ENCODE results near the gene WDFY2. TPM values are rescaled to one million over a fixed set of nuclear protein-coding genes. Genes with fewer than 3 reads are reported as not detected.

Gene WDFY2
- total and polyA plus RNA-seq, 11 donors: 2.0 to 12.6 (median 6.5) TPM

DNA sequence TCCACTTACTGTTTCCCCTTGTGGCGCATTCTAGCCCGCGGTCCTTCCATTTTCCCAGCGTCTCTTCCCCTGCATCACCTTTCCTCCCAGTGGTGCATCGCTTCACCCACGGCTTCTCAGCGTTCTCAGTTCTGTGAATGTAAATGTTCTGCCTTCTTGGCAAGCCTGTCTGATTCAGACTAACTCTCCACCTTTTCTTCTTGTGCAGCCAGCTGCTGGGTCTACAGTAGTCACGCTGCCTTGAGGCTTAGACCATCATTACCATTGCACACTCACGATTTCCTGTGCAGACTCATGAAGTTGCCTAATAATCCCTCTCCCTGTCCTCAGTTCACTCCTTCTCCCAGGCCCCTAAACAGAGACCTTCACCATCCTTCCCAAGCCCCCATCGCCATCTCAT lies 144.7 kb downstream of the WDFY2 start:
- Histone ChIP-seq H3K27ac (peak overlapping the region in 1 of 12 donors; percentile 25), H3K4me3 (no peak overlapping the region), H3K4me1 (peaks cover 0 to 55% (median 27%) of the 10 kb centered on the region in 12 donors), H3K36me3 (peaks cover 0 to 18% (median 0%) of the 10 kb centered on the region in 9 donors), H3K27me3 (no peaks in the 10 kb centered on the region), H3K9me3 (no peaks in the 10 kb centered on the region)
- intact Hi-C loops (cut with DNase I): loop anchor here in 8 of 10 donors (2.0 to 10.0 kb wide), 7 partner anchors 54 to 277 kb away; partner anchors contain the start of genes WDFY2 (in 3 of the 8) and INTS6 (in 2 of the 8)
- WGBS, 4 donors: 90 to 94% (median 92%) methylated on average over 10 of the region's 10 CpGs
- no peak for DNase-seq
- TF ChIP-seq POLR2A (IDR thresholded peaks at IDR 0.05): no peak
- TF ChIP-seq, protein P1, sequence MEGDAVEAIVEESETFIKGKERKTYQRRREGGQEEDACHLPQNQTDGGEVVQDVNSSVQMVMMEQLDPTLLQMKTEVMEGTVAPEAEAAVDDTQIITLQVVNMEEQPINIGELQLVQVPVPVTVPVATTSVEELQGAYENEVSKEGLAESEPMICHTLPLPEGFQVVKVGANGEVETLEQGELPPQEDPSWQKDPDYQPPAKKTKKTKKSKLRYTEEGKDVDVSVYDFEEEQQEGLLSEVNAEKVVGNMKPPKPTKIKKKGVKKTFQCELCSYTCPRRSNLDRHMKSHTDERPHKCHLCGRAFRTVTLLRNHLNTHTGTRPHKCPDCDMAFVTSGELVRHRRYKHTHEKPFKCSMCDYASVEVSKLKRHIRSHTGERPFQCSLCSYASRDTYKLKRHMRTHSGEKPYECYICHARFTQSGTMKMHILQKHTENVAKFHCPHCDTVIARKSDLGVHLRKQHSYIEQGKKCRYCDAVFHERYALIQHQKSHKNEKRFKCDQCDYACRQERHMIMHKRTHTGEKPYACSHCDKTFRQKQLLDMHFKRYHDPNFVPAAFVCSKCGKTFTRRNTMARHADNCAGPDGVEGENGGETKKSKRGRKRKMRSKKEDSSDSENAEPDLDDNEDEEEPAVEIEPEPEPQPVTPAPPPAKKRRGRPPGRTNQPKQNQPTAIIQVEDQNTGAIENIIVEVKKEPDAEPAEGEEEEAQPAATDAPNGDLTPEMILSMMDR (IDR thresholded peaks at IDR 0.05): no peak
- peak in 1 of 4 donors; percentile 11 for ATAC-seq

DNA sequence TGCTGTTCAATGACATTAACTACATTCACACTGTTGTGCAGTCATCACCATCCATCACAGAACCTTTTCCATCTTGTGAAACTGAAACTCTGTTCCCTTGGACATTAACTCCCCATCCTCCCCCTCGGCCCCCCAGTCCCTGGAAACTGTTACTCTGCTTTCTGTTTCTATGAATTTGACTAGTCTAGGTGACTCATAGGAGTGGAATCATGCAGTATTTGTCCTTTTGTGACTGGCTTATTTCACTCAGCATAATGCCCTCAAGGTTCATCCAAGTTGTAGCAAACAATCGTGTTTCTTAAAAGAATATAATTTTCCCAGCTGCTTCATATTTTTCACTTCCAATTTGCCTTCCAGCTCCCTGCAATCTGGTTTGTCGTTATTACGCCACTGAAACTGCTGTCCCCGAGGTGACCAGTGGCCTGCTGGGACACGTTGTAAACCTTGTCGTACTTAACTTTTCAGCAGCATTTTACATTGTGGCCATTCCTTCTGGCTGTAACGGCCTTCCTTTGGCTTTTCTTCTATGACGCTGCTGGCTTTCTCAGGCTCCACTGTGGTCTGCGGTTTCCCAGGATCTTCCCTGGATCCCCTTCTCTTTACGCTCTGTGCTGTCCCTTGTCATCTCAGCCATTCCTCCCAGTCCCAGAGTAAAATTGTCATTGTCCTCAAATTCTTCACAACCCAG lies 145.7 kb downstream of the WDFY2 start:
- ATAC-seq (peak in 3 of 4 donors; percentile 34 to 76 (median 70)), DNase-seq (peak in 2 of 5 donors; percentile 36 to 47)
- no peaks in the 10 kb centered on the region for H3K9me3 ChIP-seq
- peak overlapping the region; percentile 11 to 75 (median 53) for H3K27ac ChIP-seq
- H3K4me1 ChIP-seq: peaks cover 0 to 55% (median 27%) of the 10 kb centered on the region in 12 donors
- no peak for TF ChIP-seq POLR2A (IDR thresholded peaks at IDR 0.05)
- TF ChIP-seq, protein P1 (IDR thresholded peaks at IDR 0.05): no peak
- 65 to 74% (median 70%) methylated on average over 11 of the region's 11 CpGs for WGBS, 4 donors
- H3K27me3 ChIP-seq: no peaks in the 10 kb centered on the region
- intact Hi-C loops (cut with DNase I): loop anchor here (2.0 to 10.0 kb wide), 13 partner anchors 55 to 298 kb away; partner anchors contain the start of genes INTS6 (in 6 of the 10) and WDFY2 (in 5 of the 10)
- H3K4me3 ChIP-seq: peak overlapping the region in 4 of 12 donors; percentile 8 to 13 (median 12)
- H3K36me3 ChIP-seq: peaks cover 0 to 18% (median 0%) of the 10 kb centered on the region in 9 donors

DNA sequence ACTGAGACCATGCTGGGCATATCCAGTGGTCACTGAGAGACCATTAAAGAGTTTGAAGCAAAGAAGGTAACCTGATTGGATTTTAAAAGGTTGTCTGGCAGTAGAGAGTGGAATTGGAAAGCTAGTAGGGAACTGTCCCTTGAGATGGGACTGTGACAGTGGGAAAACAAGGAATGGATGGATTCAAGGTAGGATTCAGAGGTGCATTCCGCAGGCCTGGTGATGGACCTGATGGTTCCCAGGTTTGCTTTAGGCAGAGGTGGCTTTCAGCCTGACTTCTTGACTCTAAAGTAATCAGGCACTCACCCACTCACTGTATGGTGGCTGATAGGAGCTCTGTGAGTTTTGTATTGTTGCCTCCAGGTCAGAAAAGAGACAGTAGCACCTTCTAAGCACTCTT lies 146.7 kb downstream of the WDFY2 start:
- DNase-seq: no peak
- Histone ChIP-seq H3K4me1 (peaks cover 0 to 55% (median 27%) of the 10 kb centered on the region in 12 donors), H3K4me3 (no peak overlapping the region), H3K9me3 (no peaks in the 10 kb centered on the region), H3K36me3 (peaks cover 0 to 14% (median 0%) of the 10 kb centered on the region in 9 donors), H3K27me3 (no peaks in the 10 kb centered on the region), H3K27ac (peak overlapping the region in 11 of 12 donors; percentile 11 to 75 (median 53))
- WGBS, 4 donors: 85 to 100% (median 90%) methylated on average over 1 of the region's 1 CpG
- TF ChIP-seq, protein P1 (IDR thresholded peaks at IDR 0.05): no peak
- TF ChIP-seq POLR2A (IDR thresholded peaks at IDR 0.05): no peak
- no peak for ATAC-seq
- intact Hi-C loops (cut with DNase I): loop anchor here in 8 of 10 donors (2.0 to 10.0 kb wide), 8 partner anchors 144 to 299 kb away; partner anchors contain the start of genes INTS6 (in 4 of the 8) and WDFY2 (in 2 of the 8)

DNA sequence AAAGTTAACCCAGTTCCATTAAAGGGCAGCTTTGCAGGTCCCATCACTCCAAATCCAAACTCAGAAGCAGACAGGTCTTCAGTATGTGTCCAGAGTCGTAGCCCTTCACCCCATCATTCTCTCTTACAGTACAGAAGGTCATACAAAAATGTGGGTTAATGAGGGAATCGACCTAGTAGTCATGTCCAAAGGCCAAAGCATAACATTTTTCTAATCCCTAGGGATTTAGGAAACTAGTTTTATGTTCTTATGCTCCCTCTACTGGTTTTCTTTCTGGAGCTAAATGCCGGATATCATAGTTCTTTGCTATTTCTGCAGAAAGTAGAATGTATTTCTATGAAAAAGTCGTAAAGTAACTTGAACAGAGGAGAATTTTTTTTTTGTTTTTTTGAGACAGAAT lies 147.5 kb downstream of the WDFY2 start:
- ATAC-seq (peak in 2 of 4 donors; percentile 14 to 52), DNase-seq (no peak)
- H3K4me3 ChIP-seq: no peak overlapping the region
- TF ChIP-seq, protein P1 (IDR thresholded peaks at IDR 0.05): peak in 11 of 12 donors; percentile 18 to 65 (median 43)
- no peak for TF ChIP-seq POLR2A (IDR thresholded peaks at IDR 0.05)
- no peaks in the 10 kb centered on the region for H3K27me3 ChIP-seq
- H3K27ac ChIP-seq: peak overlapping the region in 5 of 12 donors; percentile 11 to 75 (median 53)
- intact Hi-C loops (cut with DNase I): loop anchor here in 8 of 10 donors (2.0 to 10.0 kb wide), 8 partner anchors 145 to 299 kb away; partner anchors contain the start of genes INTS6 (in 4 of the 8) and WDFY2 (in 2 of the 8)
- H3K9me3 ChIP-seq: no peaks in the 10 kb centered on the region
- H3K4me1 ChIP-seq: peaks cover 0 to 47% (median 22%) of the 10 kb centered on the region in 12 donors
- H3K36me3 ChIP-seq: peaks cover 0 to 9% (median 0%) of the 10 kb centered on the region in 9 donors
- WGBS, 4 donors: 55 to 75% (median 74%) methylated on average over 4 of the region's 4 CpGs
